Ishikawa (cell line): Measurements from ENCODE around the gene ARHGEF6.

Experiments used
- TAF1 ChIP-seq: IDR thresholded peaks from 2 replicates; pipeline ENCODE4 v1.6.1; 2012; ENCODE audit warnings: low read depth, mild to moderate bottlenecking
- TF ChIP-seq, protein P1 (sequence below): IDR thresholded peaks from 2 replicates; pipeline ENCODE4 v1.6.1; 2012

DNA sequence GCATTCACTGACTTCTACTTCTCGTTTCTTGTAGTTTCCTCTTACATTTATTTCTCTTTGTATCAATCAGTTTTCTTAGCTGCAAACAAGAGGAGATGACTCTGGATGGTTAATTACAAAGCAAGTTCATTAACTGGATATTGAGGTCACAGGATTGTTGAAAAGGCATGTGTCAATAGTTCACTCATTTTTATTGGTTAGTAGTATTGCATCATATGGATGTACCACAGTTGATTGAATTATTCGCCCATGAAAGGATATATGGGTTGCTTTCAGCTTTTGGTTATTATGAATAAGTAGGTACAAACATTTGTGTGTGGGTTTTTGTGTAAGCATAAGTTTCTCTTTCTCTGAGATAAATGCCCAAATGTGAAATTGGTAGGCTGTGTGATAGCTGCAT, 21.8 kb upstream of the ARHGEF6 start:
- no peak for TF ChIP-seq TAF1
- TF ChIP-seq, protein P1, sequence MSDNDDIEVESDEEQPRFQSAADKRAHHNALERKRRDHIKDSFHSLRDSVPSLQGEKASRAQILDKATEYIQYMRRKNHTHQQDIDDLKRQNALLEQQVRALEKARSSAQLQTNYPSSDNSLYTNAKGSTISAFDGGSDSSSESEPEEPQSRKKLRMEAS, result no peak
